Right cardiac atrium (tissue), 5 donors: Measurements from ENCODE around the gene SMG1. TPM values are rescaled to one million over a fixed set of nuclear protein-coding genes. Genes with fewer than 3 reads are reported as not detected.

Experiments
- ATAC-seq, 2 donors: fragments of 200-7000 bp; cut with Tn5 transposase; one replicate each; pipeline versions ENCODE4 v1.8.0 to v1.9.1; 2020; ENCODE audit warnings: moderate library complexity in 2 of 2, mild to moderate bottlenecking in 1 of 2
- DNase-seq, 3 donors: peaks; one replicate each; pipeline ENCODE4 v3.0.0-alpha.2; 2020
- H3K27ac ChIP-seq: one replicate; pipeline ENCODE4 v1.5.1; 2013; ENCODE audit warnings: mild to moderate bottlenecking, low read length, control low read depth, moderate library complexity
- H3K27me3 ChIP-seq: one replicate; pipeline ENCODE4 v1.6.1; 2013; ENCODE audit not compliant: control insufficient read depth, insufficient read depth
- H3K4me1 ChIP-seq: one replicate; pipeline ENCODE4 v1.6.1; 2013; ENCODE audit warnings: low read length; ENCODE audit not compliant: control insufficient read depth, insufficient read depth
- H3K4me3 ChIP-seq: one replicate; pipeline ENCODE4 v1.5.1; 2013; ENCODE audit warnings: low read length, control low read depth
- H3K9me3 ChIP-seq: one replicate; pipeline ENCODE4 v1.6.1; 2013; ENCODE audit warnings: low read length; ENCODE audit not compliant: control insufficient read depth
- WGBS: extraction: QIAGEN DNeasy Blood & Tissue Kit; methylation state at CpG from one replicate; pipeline ENCODE4 v1.1.7; 2013; 5-methylcytosine and 5-hydroxymethylcytosine counted together
- intact Hi-C, 4 donors: fragments of 100-400 bp; cut with DNase I; formaldehyde crosslinking; loops; one replicate each; pipeline versions ENCODE4 v1.11.0 to v1.14.0; 2022 to 2023
- polyA plus RNA-seq: library from polyadenylated mRNA; stranded (reverse); fragments of 200-250 nt; gene quantifications from one replicate; pipeline ENCODE4 v1.2.3, GENCODE V29; 2013
- total RNA-seq, 4 donors: library from RNA; stranded (reverse); fragmentation: NEBNext Ultra II Directional; extraction: Animal tissue kit (Norgen Biotek cat#: 25700); gene quantifications; one replicate each; pipeline ENCODE4 v1.2.1, GENCODE V29; 2021
- donor health status: healthy with polysubstance abuse.
- donor health status: DM: no; HTN: yes; CAD: no.
- donor health status: DM: no; HTN: no; CAD: no.
- donor health status: DM: no; HTN: yes; CAD: no; lungs with severe emphysema.
- donor health status: DM: yes; HTN: yes; CAD: no.

The SMG1 gene
- total and polyA plus RNA-seq, 5 donors, result 11.5 to 57.0 (median 41.3) TPM

GRCh38 chr16:18842565-18842964 lies 83.6 kb downstream of the SMG1 start:
- Histone ChIP-seq H3K27ac (no peak overlapping the region), H3K4me1 (no peaks in the 10 kb centered on the region), H3K27me3 (no peaks in the 10 kb centered on the region), H3K9me3 (no peaks in the 10 kb centered on the region), H3K4me3 (no peak overlapping the region)
- no peak for ATAC-seq
- DNase-seq, result peak in 1 of 3 donors; percentile 17
- WGBS, result 93% methylated on average over 6 of the region's 6 CpGs
- intact Hi-C loops, result no loop called here

GRCh38 chr16:18841833-18842525 lies 84.2 kb downstream of the SMG1 start:
- H3K9me3 ChIP-seq, result no peaks in the 10 kb centered on the region
- intact Hi-C loops, result no loop called here
- no peaks in the 10 kb centered on the region for H3K27me3 ChIP-seq
- no peak overlapping the region for H3K4me3 ChIP-seq
- no peak for ATAC-seq
- WGBS, result 83% methylated on average over 7 of the region's 7 CpGs
- no peaks in the 10 kb centered on the region for H3K4me1 ChIP-seq
- no peak overlapping the region for H3K27ac ChIP-seq
- no peak for DNase-seq

- ATAC-seq (no peak), DNase-seq (no peak)
- H3K4me1 ChIP-seq, result no peaks in the 10 kb centered on the region
- intact Hi-C loops, result no loop called here
- no peak overlapping the region for H3K27ac ChIP-seq
- H3K4me3 ChIP-seq, result no peak overlapping the region
- H3K9me3 ChIP-seq, result no peaks in the 10 kb centered on the region
- 78% methylated on average over 6 of the region's 6 CpGs for WGBS
- no peaks in the 10 kb centered on the region for H3K27me3 ChIP-seq
Measured at GRCh38 chr16:18839555-18839954, 86.7 kb downstream of the SMG1 start.

- H3K4me3 ChIP-seq, result no peak overlapping the region
- H3K4me1 ChIP-seq, result no peaks in the 10 kb centered on the region
- no peaks in the 10 kb centered on the region for H3K9me3 ChIP-seq
- no peak overlapping the region for H3K27ac ChIP-seq
- DNase-seq, result no peak
- intact Hi-C loops, result no loop called here
- H3K27me3 ChIP-seq, result no peaks in the 10 kb centered on the region
- no peak for ATAC-seq
Measured at GRCh38 chr16:18836702-18837101, 89.5 kb downstream of the SMG1 start.

GRCh38 chr16:18834864-18835263 lies 91.3 kb downstream of the SMG1 start:
- 67% methylated on average over 4 of the region's 4 CpGs for WGBS
- intact Hi-C loops, result no loop called here
- ATAC-seq, result no peak
- H3K4me3 ChIP-seq, result no peak overlapping the region
- DNase-seq, result no peak
- H3K27ac ChIP-seq, result no peak overlapping the region
- H3K27me3 ChIP-seq, result no peaks in the 10 kb centered on the region
- no peaks in the 10 kb centered on the region for H3K4me1 ChIP-seq
- H3K9me3 ChIP-seq, result no peaks in the 10 kb centered on the region

GRCh38 chr16:18833707-18834505 lies 92.3 kb downstream of the SMG1 start:
- Histone ChIP-seq H3K27ac (no peak overlapping the region), H3K4me1 (no peaks in the 10 kb centered on the region), H3K4me3 (no peak overlapping the region), H3K9me3 (no peaks in the 10 kb centered on the region), H3K27me3 (no peaks in the 10 kb centered on the region)
- 93% methylated on average over 9 of the region's 9 CpGs for WGBS
- intact Hi-C loops, result no loop called here
- ATAC-seq (no peak), DNase-seq (no peak)

GRCh38 chr16:18832613-18833012 lies 93.6 kb downstream of the SMG1 start:
- ATAC-seq (no peak), DNase-seq (no peak)
- 93% methylated on average over 8 of the region's 8 CpGs for WGBS
- H3K4me3 ChIP-seq, result no peak overlapping the region
- no peak overlapping the region for H3K27ac ChIP-seq
- no peaks in the 10 kb centered on the region for H3K27me3 ChIP-seq
- intact Hi-C loops, result no loop called here
- no peaks in the 10 kb centered on the region for H3K9me3 ChIP-seq
- H3K4me1 ChIP-seq, result no peaks in the 10 kb centered on the region

GRCh38 chr16:18832006-18832405 lies 94.2 kb downstream of the SMG1 start:
- ATAC-seq, result no peak
- H3K9me3 ChIP-seq, result no peaks in the 10 kb centered on the region
- intact Hi-C loops, result no loop called here
- DNase-seq, result no peak
- no peak overlapping the region for H3K4me3 ChIP-seq
- no peaks in the 10 kb centered on the region for H3K27me3 ChIP-seq
- WGBS, result 77% methylated on average over 2 of the region's 2 CpGs
- no peaks in the 10 kb centered on the region for H3K4me1 ChIP-seq
- no peak overlapping the region for H3K27ac ChIP-seq

GRCh38 chr16:18829251-18829650 lies 97.0 kb downstream of the SMG1 start:
- Histone ChIP-seq H3K9me3 (no peaks in the 10 kb centered on the region), H3K4me1 (no peaks in the 10 kb centered on the region), H3K4me3 (no peak overlapping the region), H3K27me3 (no peaks in the 10 kb centered on the region), H3K27ac (no peak overlapping the region)
- intact Hi-C loops, result no loop called here
- WGBS, result 94% methylated on average over 6 of the region's 6 CpGs
- ATAC-seq (no peak), DNase-seq (no peak)

- DNase-seq (no peak), ATAC-seq (no peak)
- 82% methylated on average over 4 of the region's 4 CpGs for WGBS
- H3K9me3 ChIP-seq, result no peaks in the 10 kb centered on the region
- H3K4me1 ChIP-seq, result no peaks in the 10 kb centered on the region
- no peak overlapping the region for H3K27ac ChIP-seq
- H3K4me3 ChIP-seq, result no peak overlapping the region
- no peaks in the 10 kb centered on the region for H3K27me3 ChIP-seq
- intact Hi-C loops, result no loop called here
Measured at GRCh38 chr16:18827890-18828289, 98.3 kb downstream of the SMG1 start.

- DNase-seq, result no peak
- H3K27me3 ChIP-seq, result no peaks in the 10 kb centered on the region
- no peak overlapping the region for H3K27ac ChIP-seq
- intact Hi-C loops, result no loop called here
- WGBS, result 74% methylated on average over 3 of the region's 3 CpGs
- no peak overlapping the region for H3K4me3 ChIP-seq
- no peaks in the 10 kb centered on the region for H3K4me1 ChIP-seq
- no peak for ATAC-seq
- no peaks in the 10 kb centered on the region for H3K9me3 ChIP-seq
Measured at GRCh38 chr16:18816286-18816685, 109.9 kb downstream of the SMG1 start.
